ENCODE results near the gene PSME2.

Gene PSME2

GRCh38 chr14:24150993-24151392 lies 4.6 kb upstream of the PSME2 start:
- no peak for DNase-seq

GRCh38 chr14:24150567-24150966 lies 4.2 kb upstream of the PSME2 start:
- no peak for DNase-seq

- DNase-seq = no peak
Observed at GRCh38 chr14:24150061-24150460, 3.7 kb upstream of the PSME2 start.

- no peak for DNase-seq
Observed at GRCh38 chr14:24149302-24149969, 3.0 kb upstream of the PSME2 start.

GRCh38 chr14:24147761-24148428 lies 1.5 kb upstream of the PSME2 start:
- DNase-seq = no peak

GRCh38 chr14:24146978-24147760 lies 759 bp upstream of the PSME2 start, which contains the start of gene RNF31:
Gene RNF31, plus strand, starts transcription at chr14:24147498. Its CDS starts 201 bp downstream, at chr14:24147699.
- peak; percentile 97 for DNase-seq

GRCh38 chr14:24145690-24146452 lies 539 bp downstream of the PSME2 start:
- DNase-seq = no peak

GRCh38 chr14:24145219-24145618 lies 1.2 kb downstream of the PSME2 start:
- DNase-seq = no peak

GRCh38 chr14:24144451-24144850 lies 2.0 kb downstream of the PSME2 start:
- no peak for DNase-seq

- no peak for DNase-seq
Observed at GRCh38 chr14:24143511-24143910, 2.9 kb downstream of the PSME2 start.

GRCh38 chr14:24141097-24141880 lies 5.1 kb downstream of the PSME2 start, which contains the start of gene EMC9:
Gene EMC9, minus strand, starts transcription at chr14:24141591. Its CDS starts 287 bp downstream, at chr14:24141304.
- peak; percentile 99 for DNase-seq

- no peak for DNase-seq
Observed at GRCh38 chr14:24139272-24139934, 7.0 kb downstream of the PSME2 start.

GRCh38 chr14:24138396-24139271 lies 7.8 kb downstream of the PSME2 start:
- no peak for DNase-seq

- DNase-seq = no peak
Observed at GRCh38 chr14:24137529-24138395, 8.6 kb downstream of the PSME2 start.

- DNase-seq = no peak
Observed at GRCh38 chr14:24136684-24137528, 9.5 kb downstream of the PSME2 start.

- DNase-seq = peak; percentile 91
Observed at GRCh38 chr14:24135834-24136683, 10.4 kb downstream of the PSME2 start, which contains the start of gene PSME1. Gene PSME1, plus strand, starts transcription at chr14:24136194. Its CDS starts 69 bp downstream, at chr14:24136263.

GRCh38 chr14:24135584-24135833 lies 10.9 kb downstream of the PSME2 start:
- no peak for DNase-seq

GRCh38 chr14:24133735-24134134 lies 12.7 kb downstream of the PSME2 start:
- DNase-seq = no peak

Data from CD4-positive, alpha-beta T cell treated with Interferon gamma for 1 hour (primary cell).